Lower lobe of right lung (tissue), 2 donors: ENCODE data around the gene EXOC4. TPM values are rescaled to one million over a fixed set of nuclear protein-coding genes. Genes with fewer than 3 reads are reported as not detected.

ENCODE experiments used
- ATAC-seq, 2 donors: fragments of 200-7000 bp; cut with Tn5 transposase; one replicate each; pipeline ENCODE4 v1.9.1; 2020 to 2022; ENCODE audit warnings: mild to moderate bottlenecking in 2 of 2, moderate library complexity in 2 of 2
- DNase-seq: peaks from one replicate; pipeline ENCODE4 v3.0.0-alpha.2; 2020
- H3K27ac ChIP-seq: fragments of 200-600 bp; one replicate; pipeline ENCODE4 v1.8.0; 2022
- H3K27me3 ChIP-seq: fragments of 200-600 bp; one replicate; pipeline ENCODE4 v1.8.0; 2022; ENCODE audit warnings: low read depth
- H3K36me3 ChIP-seq: fragments of 200-600 bp; one replicate; pipeline ENCODE4 v1.8.0; 2022; ENCODE audit warnings: mild to moderate bottlenecking
- H3K4me1 ChIP-seq: fragments of 200-600 bp; one replicate; pipeline ENCODE4 v1.8.0; 2022
- H3K4me3 ChIP-seq: fragments of 200-600 bp; one replicate; pipeline ENCODE4 v1.8.0; 2022; ENCODE audit warnings: mild to moderate bottlenecking
- H3K9me3 ChIP-seq: fragments of 200-600 bp; one replicate; pipeline ENCODE4 v1.8.0; 2022
- CTCF ChIP-seq: fragments of 200-600 bp; IDR thresholded peaks from one replicate; pipeline ENCODE4 v1.8.0; 2022; ENCODE audit warnings: antibody characterized with exemption, mild to moderate bottlenecking
- intact Hi-C: fragments of 100-400 bp; cut with DNase I; formaldehyde crosslinking; loops from one replicate; pipeline ENCODE4 v1.11.0; 2022
- total RNA-seq: library from RNA; stranded (reverse); fragmentation: NEBNext Ultra II Directional; extraction: Animal tissue kit (Norgen Biotek cat#: 25700); gene quantifications from one replicate; pipeline ENCODE4 v1.2.1, GENCODE V29; 2021
- donor health status: DM: no; HTN: yes; CAD: no; lungs with severe emphysema.

EXOC4 gene
- total RNA-seq, 1 donor from 2014 or later: 80.2 TPM

GRCh38 chr7:134081695-134082094, 828.8 kb downstream of the EXOC4 start:
- peaks cover 9% of the 10 kb centered on the region for H3K4me1 ChIP-seq
- no peak for TF ChIP-seq CTCF
- no peak for ATAC-seq
- H3K9me3 ChIP-seq: no peaks in the 10 kb centered on the region
- intact Hi-C loops: no loop called here
- no peak overlapping the region for H3K4me3 ChIP-seq
- no peak for DNase-seq
- H3K27ac ChIP-seq: no peak overlapping the region
- H3K27me3 ChIP-seq: no peaks in the 10 kb centered on the region
- no peaks in the 10 kb centered on the region for H3K36me3 ChIP-seq

GRCh38 chr7:134083766-134084487, 831.0 kb downstream of the EXOC4 start:
- ATAC-seq: peak in 1 of 2 donors; percentile 27

GRCh38 chr7:134084488-134085144, 831.7 kb downstream of the EXOC4 start:
- H3K4me3 ChIP-seq: no peak overlapping the region
- H3K4me1 ChIP-seq: peaks cover 9% of the 10 kb centered on the region
- intact Hi-C loops: no loop called here
- DNase-seq (no peak), ATAC-seq (peak in 1 of 2 donors; percentile 60)
- no peaks in the 10 kb centered on the region for H3K27me3 ChIP-seq
- no peak for TF ChIP-seq CTCF
- H3K36me3 ChIP-seq: no peaks in the 10 kb centered on the region
- no peak overlapping the region for H3K27ac ChIP-seq
- peaks cover 18% of the 10 kb centered on the region for H3K9me3 ChIP-seq

More at GRCh38 chr7:134083766-134084487, 831.0 kb downstream of the EXOC4 start:
- H3K27ac ChIP-seq: no peak overlapping the region
- peaks cover 13% of the 10 kb centered on the region for H3K9me3 ChIP-seq
- intact Hi-C loops: no loop called here
- peaks cover 9% of the 10 kb centered on the region for H3K4me1 ChIP-seq
- no peaks in the 10 kb centered on the region for H3K36me3 ChIP-seq
- no peak for DNase-seq
- H3K27me3 ChIP-seq: no peaks in the 10 kb centered on the region
- TF ChIP-seq CTCF: no peak
- no peak overlapping the region for H3K4me3 ChIP-seq

GRCh38 chr7:134085311-134085710, 832.4 kb downstream of the EXOC4 start:
- H3K27me3 ChIP-seq: no peaks in the 10 kb centered on the region
- no peak for ATAC-seq

More at GRCh38 chr7:134085311-134085710, 832.4 kb downstream of the EXOC4 start:
- no peak for TF ChIP-seq CTCF
- H3K27ac ChIP-seq: no peak overlapping the region
- no peak for DNase-seq
- no peaks in the 10 kb centered on the region for H3K36me3 ChIP-seq
- H3K4me3 ChIP-seq: no peak overlapping the region
- H3K9me3 ChIP-seq: peaks cover 18% of the 10 kb centered on the region
- peaks cover 9% of the 10 kb centered on the region for H3K4me1 ChIP-seq
- intact Hi-C loops: no loop called here
